DMS153 treated with DMSO at 0.1 percent for 48 hours (cell line): ENCODE results near the gene APOA4.
"Not testable (repeated sequence)": the region's sequence is repeated elsewhere in the genome, so short reads cannot be mapped to it uniquely, and the experiment has no call there.

Source experiments
- DNase-seq: peaks from one replicate; lab custom pipeline; 2025; ENCODE audit not compliant: unreplicated experiment; lab: John Stamatoyannopoulos, UW

Gene APOA4

DNA sequence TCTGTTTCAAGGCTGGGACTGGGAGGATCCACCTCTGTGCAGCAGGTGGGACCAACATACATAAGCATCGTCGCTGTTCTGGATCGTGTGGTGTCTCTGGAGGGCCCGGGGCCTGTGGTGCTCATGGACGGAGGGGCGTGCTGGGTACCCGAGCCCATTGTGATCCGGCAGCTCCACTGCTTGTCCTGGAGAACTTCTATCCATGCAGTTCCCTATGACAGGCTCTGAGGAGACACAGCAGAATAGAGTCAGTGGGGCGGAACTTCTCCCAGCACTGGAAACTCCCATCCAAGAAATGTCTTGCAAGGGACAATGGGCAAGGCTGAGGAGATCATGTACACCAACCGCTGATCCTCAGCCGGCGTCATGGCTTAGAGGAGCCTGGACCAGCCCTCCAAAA lies 26.0 kb upstream of the APOA4 start:
- DNase-seq: no peak

DNA sequence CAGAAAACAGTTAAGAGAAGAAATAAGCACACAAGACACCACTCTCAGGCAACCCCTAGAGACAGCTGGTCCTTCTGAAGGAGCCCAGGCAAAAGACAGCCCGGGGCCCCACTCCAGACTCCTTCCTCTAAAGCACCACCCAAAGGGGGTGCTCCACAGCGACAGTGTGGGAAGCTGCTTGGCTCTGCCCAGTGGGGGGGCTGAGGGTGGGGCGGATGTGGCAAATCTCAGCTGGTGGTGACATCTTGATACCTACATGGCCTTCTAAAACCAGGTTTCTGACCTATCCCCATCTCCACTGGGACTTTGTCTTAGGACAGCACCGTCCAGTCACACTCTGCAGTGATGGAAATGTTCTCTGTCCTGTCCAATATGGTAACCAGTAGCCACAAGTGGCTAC lies 24.5 kb upstream of the APOA4 start:
- DNase-seq: no peak

DNA sequence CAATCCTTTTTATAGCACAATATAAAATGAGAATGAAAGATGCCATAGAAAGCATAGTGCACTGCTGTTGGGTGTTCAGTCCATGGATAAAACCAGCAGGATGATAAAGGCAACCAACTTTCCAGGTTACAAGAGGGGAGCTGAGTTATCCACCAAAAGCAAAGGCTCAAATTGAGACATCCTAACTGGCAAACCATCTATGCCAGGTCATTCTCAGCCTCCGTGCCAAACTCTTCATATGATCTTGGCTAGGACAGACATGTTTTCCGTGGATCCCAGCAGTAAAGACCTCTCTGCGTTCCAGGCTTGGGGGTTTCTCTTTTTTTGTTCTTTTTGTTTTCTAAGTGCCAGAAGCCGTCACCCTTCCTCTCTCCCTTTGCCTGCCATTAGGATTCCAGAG lies 21.6 kb upstream of the APOA4 start:
- no peak for DNase-seq

DNA sequence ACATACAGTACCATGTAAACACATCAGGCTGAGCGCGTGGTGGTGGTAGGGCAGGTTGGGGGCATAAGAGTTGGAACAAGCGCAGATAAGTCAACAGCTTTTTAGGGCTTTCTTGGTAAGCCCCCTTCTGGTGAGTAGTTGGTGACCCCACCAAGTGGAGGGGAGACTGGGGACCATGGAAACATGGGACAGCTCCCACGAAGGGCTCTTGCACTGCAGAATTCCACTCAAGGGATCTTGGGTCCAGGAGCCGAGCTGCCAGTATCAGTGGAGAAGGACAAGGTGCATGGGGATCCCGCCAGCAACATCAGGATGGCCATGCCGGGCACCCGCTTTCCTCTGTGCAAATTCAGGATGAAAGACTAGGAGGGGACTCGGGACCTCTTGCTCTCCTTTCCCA lies 20.6 kb upstream of the APOA4 start:
- DNase-seq: no peak

DNA sequence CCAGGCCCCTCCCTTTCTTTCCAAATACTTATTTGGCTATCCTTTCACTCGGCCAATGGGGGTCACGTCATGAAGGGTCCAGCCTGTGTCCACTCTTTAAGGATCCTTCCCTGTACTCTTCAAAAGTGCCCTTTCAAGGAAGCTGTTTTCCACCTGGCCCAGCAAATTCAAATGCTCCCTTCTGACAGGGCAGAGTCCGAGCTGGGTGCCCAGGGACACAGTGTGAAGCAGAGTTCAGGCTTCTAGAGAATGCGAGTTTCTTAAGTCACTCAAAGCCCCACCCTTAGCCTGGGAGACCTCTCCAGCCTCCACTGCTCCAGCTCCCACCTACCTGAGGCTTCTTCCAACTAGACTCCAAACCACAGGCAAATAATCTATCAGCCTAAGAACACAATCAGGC lies 19.8 kb upstream of the APOA4 start:
- DNase-seq: no peak

DNA sequence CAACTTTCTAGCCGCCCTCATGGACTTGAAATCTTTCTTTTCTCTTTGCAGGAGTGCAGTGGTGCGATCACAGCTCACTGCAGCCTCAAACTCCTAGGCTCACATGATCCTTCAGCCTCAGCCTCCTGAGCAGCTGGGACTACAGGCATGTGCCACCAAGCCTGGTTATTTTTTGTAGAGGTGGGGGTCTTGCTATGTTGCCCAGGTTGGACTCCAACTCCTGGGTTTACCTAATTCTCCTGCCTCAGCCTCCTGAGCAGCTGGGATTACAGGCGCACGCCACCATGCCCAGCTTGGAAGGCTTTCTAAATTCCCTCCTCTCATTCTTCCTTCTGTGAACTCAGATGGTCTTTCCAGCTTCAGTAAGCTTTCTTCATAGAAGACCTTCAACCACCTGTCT lies 19.0 kb upstream of the APOA4 start:
- DNase-seq: no peak

DNA sequence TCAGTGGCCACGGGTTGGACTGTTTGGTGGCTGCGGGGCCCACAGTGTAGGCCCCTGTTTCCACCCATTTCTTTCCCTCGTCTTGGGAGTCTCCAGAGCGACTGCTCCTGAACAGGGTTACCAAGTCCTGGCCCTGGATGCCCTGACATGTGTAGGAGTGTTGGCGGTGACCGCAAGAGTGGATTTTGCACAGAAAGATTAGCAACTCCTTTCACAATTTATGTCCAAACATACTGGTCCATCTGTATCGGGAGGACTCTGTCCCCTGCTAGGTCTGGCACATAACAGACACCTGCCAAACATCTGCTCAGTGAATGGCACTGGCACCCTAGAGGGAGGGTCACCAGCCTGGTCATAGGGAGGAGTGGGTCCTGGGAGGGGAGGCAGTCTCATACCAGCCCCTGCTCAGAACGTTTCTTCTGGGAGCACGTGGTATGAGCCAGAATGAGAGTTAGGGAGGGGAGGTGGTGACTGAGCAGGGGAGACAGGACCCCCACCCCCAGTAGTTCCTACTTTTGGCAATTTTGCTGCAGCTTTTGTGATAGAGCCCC lies 17.7 kb upstream of the APOA4 start:
- DNase-seq: no peak

DNA sequence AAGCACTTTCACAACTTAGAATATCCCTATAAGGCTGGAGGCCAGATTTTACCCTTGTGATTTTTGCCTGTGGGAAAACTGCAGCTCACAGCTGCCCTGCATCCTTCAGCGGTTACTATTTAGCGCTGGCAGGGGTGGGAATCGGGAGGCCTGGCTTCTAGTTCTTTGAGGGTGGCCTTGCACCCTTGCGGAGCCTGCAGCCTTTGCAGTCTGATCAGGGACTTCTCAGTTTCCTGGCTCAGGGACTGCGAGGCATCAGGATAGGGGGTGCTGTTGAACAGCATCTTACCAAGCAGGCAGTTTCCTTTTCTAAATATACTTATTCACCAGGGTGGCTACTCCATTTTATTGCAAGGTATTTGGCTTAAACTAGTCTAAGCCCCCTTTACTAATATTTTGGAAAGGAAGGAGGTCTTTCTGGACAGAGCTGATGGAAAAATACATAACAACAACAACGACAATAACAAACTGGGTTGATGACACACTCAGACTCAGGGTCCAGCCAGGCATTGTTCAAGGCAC lies 17.2 kb upstream of the APOA4 start:
- no peak for DNase-seq

DNA sequence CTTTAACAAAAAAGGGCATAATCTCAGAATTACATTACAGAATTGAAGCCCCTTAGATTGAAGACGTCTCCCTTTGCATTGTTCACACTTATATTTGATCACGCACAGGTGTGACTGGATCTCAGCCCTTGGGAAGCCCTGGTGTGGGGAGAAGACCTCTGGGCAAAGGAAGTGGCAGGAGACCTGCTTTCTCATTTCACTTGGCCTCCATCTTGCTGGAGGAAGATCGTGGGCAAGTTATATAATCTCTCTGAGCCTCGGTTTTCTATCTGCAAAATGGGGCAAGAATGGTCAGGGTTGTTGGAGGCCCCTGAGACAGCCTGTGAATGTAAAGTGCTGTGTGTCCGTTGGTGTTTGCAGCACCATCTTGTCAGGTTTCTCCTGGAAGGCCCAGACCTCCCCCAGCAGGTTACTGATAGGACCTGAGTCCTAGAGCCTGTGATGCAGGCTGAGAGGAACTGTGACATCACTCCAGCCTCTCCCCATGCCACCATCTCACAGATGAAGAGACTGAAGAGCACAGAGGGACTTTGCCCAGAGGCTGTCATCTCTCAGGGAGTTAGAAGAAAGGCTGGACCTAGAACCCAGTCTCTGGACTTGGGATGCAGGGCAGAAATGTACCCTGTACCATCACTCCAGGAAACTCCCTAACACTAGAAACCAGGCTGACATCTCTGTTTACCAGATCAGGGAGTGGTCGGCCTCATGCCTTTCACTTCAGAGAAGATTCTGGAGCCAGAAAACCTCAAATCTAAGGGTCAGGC lies 15.4 kb upstream of the APOA4 start:
- DNase-seq: no peak

DNA sequence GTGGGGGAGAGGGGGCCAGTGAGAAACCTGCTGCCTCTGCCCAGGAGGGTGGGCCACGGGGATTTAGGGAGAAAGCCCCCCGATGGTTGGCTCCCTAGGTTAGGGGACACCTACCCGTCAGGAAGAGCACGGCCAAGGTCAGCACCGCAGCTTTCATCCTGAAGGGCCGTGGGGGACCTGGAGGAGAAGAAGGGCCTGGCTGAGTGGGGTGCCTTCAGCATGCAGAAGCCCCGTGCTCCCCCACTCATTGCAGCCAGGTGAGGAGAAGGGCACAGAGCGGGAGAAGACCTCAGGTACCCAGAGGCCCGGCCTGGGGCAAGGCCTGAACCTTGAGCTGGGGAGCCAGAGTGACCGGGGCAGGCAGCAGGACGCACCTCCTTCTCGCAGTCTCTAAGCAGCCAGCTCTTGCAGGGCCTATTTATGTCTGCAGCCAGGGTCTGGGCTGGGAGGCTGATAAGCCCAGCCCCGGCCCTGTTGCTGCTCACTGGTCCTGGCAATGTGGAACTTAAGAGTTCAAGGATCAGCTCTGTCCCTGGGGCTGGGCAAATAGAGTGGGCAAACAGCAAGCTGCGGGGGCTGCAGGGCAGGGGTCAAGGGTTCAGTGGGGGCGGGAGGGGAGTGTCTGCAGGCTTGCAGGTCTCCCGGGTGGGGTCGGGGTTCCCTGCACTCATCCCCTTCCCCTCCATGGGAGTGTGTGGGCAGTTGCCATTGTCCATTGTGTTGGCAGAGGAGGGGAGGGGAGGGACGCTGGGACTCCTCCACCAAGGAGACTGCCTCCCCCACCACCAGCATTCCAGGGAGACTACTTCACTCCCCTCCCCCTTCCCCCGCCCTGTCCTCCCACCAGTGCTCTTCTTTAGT lies 14.4 kb upstream of the APOA4 start, which contains the start of gene APOA1:
Gene APOA1, minus strand, starts transcription at position 392 of the 861 bp plus-strand sequence. Its CDS starts 235 bp downstream, at position 157.
- no peak for DNase-seq

DNA sequence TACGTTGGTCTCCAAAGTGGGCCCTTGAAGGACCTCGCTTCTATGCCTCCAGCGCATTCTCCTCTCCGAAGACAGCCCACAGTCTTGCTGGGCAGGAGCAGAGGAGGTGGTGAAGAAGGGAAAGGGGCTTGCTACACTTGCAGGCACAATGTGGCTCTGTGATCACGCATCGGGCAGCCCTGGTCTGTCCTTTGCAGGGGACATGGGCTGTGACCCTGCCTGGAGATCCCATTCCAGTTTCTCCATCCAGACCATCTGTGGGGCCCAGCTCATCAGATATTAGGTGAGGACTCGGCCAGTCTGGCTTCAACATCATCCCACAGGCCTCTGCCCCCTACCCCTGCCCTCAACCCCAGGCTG lies 13.5 kb upstream of the APOA4 start:
- no peak for DNase-seq

DNA sequence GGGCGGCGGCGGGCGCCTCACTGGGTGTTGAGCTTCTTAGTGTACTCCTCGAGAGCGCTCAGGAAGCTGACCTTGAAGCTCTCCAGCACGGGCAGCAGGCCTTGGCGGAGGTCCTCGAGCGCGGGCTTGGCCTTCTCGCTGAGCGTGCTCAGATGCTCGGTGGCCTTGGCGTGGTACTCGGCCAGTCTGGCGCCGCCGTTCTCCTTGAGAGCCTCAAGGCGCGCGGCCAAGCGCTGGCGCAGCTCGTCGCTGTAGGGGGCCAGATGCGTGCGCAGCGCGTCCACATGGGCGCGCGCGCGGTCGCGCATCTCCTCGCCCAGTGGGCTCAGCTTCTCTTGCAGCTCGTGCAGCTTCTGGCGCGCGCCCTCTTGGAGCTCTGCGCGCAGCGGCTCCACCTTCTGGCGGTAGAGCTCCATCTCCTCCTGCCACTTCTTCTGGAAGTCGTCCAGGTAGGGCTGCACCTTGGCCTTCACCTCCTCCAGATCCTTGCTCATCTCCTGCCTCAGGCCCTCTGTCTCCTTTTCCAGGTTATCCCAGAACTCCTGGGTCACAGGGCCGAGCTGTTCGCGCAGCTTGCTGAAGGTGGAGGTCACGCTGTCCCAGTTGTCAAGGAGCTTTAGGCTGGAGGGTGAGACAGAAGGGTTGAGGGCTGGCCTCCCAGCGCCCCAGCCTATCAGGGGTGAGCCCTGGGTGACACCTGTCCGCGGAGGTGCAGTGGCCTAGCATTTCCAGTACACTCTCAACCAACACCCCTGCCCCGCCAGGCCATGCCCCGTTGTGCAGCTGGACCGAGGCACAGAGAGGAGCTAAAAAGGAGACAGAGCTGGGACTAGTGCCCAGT lies 12.9 kb upstream of the APOA4 start:
- peak; percentile 68 for DNase-seq

DNA sequence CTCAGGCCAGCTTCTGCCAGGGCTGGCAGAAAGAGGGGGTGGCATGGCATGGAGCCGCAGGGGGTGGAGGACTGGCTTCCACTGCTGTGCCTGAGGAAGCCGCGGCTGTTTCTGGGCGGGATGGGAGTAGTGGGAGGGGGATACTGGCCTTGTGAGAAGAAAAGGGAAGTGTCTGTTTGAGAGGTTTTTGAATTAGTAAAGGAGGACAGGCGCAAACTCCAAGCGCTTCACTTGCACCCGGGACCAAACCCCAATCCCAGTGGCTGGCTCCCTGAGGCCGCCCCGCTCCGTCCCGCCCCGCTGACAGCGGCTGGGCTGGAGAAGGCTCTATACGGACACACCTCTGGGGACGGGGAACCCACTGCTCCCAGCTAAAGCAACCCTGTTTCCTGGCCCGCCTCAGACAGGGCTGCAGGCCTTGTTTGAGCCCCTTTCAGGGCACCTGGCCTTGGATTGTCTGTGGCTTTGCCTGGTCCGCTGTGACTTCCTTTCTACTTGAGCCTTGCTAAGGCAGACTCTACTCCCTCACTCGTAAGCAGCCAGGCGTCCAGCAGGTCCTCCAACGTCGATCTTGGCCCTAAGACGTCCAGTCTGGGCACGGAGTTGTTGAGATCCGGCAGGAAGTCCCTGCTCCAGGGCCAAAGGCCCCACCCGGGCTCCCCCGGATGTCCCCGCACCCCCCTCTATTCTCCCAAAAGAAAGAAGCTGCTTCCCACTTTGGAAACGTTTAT lies 12.1 kb upstream of the APOA4 start:
- DNase-seq: no peak

DNA sequence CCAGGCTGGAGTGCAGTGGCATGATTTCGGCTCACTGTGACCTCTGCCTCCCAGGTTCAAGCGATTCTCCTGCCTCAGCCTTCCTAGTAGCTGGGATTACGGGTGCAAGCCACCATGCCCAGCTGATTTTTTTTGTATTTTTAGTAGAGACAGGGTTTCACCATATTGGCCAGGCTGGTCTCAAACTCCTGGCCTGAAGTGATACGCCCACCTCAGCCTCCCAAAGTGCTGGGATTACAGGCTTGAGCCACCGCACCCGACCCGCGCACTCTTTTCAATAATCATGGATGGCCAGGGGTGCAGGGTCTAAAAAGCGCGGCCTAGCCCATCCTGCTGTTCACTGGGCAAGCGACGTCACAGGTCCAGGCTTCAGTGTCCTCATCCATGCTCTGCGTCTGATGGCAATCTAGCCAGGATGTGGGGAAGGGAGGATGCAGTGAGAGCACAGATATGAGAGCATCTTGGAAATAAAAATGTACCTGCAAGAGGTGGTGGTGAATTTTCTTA lies 11.5 kb upstream of the APOA4 start:
- not testable (repeated sequence) for DNase-seq

DNA sequence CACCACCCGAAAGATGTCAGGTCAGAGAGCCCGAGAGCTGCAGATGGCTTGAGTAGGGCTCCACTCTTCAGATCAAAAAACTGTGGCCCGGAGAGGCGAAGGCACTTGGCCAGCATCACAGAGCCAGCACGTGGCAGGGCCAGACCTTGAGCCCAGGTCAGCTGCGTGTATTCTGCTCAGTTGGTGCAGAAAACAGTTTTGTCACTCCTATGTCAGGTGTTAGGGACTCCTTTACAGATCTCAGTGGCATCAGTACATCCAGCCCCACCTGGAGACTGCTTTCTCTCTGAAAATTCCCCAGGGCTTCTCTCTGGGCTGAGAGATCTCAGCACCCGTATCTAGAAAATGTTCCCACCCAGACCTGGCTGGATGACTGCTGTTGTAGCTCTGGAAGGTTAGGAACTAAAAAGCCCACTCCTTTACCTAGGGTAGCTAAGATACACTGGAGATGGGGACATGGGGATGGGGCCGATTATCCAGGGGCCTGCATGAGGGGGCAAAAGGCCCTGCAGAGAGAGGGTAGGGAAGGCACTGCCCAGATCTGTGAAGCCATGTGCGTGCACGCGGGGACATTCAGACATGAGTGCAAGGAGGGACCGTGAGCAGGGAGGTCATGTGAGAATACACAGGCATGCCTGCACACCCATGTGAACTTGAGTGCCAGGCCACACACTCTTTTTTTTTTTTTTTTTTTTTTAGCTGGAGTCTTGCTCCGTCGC lies 10.9 kb upstream of the APOA4 start:
- DNase-seq: no peak

DNA sequence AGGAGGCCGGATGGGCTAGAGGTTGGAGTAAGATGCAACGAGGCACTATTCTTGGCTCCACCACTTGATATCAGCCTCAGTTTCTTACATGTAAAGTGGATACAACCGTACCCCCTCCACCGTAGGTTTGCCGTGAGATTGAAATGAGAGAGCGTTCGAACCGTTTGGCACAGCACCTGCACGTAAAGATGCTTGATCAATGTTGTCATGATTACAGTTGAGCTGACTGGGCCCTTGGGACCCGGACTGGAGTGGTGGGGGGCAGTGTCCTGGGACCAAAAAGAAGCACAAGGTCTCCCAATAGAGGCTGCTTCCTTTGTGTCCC lies 10.3 kb upstream of the APOA4 start:
- no peak for DNase-seq

DNA sequence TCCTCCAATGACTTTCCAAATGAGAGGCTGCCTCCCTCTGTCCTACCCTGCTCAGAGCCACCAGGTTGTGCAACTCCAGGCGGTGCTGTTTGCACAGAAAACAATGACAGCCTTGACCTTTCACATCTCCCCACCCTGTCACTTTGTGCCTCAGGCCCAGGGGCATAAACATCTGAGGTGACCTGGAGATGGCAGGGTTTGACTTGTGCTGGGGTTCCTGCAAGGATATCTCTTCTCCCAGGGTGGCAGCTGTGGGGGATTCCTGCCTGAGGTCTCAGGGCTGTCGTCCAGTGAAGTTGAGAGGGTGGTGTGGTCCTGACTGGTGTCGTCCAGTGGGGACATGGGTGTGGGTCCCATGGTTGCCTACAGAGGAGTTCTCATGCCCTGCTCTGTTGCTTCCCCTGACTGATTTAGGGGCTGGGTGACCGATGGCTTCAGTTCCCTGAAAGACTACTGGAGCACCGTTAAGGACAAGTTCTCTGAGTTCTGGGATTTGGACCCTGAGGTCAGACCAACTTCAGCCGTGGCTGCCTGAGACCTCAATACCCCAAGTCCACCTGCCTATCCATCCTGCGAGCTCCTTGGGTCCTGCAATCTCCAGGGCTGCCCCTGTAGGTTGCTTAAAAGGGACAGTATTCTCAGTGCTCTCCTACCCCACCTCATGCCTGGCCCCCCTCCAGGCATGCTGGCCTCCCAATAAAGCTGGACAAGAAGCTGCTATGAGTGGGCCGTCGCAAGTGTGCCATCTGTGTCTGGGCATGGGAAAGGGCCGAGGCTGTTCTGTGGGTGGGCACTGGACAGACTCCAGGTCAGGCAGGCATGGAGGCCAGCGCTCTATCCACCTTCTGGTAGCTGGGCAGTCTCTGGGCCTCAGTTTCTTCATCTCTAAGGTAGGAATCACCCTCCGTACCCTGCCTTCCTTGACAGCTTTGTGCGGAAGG lies 9.5 kb upstream of the APOA4 start:
- no peak for DNase-seq

DNA sequence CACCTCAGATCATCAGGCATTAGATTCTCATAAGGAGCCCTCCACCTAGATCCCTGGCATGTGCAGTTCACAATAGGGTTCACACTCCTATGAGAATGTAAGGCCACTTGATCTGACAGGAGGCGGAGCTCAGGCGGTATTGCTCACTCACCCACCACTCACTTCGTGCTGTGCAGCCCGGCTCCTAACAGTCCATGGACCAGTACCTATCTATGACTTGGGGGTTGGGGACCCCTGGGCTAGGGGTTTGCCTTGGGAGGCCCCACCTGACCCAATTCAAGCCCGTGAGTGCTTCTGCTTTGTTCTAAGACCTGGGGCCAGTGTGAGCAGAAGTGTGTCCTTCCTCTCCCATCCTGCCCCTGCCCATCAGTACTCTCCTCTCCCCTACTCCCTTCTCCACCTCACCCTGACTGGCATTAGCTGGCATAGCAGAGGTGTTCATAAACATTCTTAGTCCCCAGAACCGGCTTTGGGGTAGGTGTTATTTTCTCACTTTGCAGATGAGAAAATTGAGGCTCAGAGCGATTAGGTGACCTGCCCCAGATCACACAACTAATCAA lies 8.8 kb upstream of the APOA4 start:
- DNase-seq: no peak
